H1 (cell line): ENCODE measurements around the gene PAPSS2. TPM values are rescaled to one million over a fixed set of nuclear protein-coding genes. Genes with fewer than 3 reads are reported as not detected.
A peak's percentile ranks its signal among the peaks of the same experiment; 100 is the strongest.

ENCODE experiments used
- CTCF ChIA-PET: fragments of 300-600 bp; sonication (Branson Sonifier 250); formaldehyde crosslinking; loops from one replicate; lab custom pipeline; 2021; ENCODE audit not compliant: partially characterized antibody; lab: Charles Lee
- POLR2A ChIA-PET: fragments of 300-600 bp; sonication (Branson Sonifier 250); formaldehyde crosslinking; loops from one replicate; lab custom pipeline; 2021; ENCODE audit warnings: inconsistent platforms; ENCODE audit not compliant: partially characterized antibody; lab: Charles Lee
- DNase-seq, 2 experiments: peaks; one replicate each; pipeline versions ENCODE4 v3.0.0 to v3.0.0-alpha.2; 2010 to 2022; ENCODE audit warnings: low spot score in 2 of 2, low read depth in 1 of 2, mixed read lengths in 1 of 2
- FAIRE-seq: peaks from 2 replicates; lab custom pipeline; 2011; peaks lifted over from hg19 to GRCh38; lab: Jason Lieb, UNC
- H2AFZ ChIP-seq: 2 replicates; pipeline ENCODE4 v1.8.1; 2012; ENCODE audit warnings: low read length, inconsistent platforms
- H2AK5ac ChIP-seq: 2 replicates; pipeline ENCODE4 v1.6.1; 2013; ENCODE audit warnings: low read depth, low read length
- H2BK120ac ChIP-seq: replicated peaks from 2 replicates; pipeline ENCODE3; 2013; ENCODE audit warnings: low read depth, low read length, inconsistent platforms
- H2BK12ac ChIP-seq: 2 replicates; pipeline ENCODE4 v1.6.1; 2013; ENCODE audit warnings: low read depth, low read length
- H2BK15ac ChIP-seq: 2 replicates; pipeline ENCODE4 v1.6.1; 2013; ENCODE audit warnings: low read length
- H2BK20ac ChIP-seq: 2 replicates; pipeline ENCODE4 v1.6.1; 2013; ENCODE audit warnings: low read length
- H2BK5ac ChIP-seq: 2 replicates; pipeline ENCODE4 v1.6.1; 2013; ENCODE audit warnings: low read depth, low read length
- H3K14ac ChIP-seq: 2 replicates; pipeline ENCODE4 v1.6.1; 2013; ENCODE audit warnings: inconsistent platforms; ENCODE audit not compliant: insufficient read length
- H3K18ac ChIP-seq: 2 replicates; pipeline ENCODE4 v1.6.1; 2013; ENCODE audit warnings: low read length; ENCODE audit errors: extremely low read depth
- H3K23ac ChIP-seq: 2 replicates; pipeline ENCODE4 v1.6.1; 2013; ENCODE audit warnings: inconsistent platforms; ENCODE audit not compliant: insufficient read length
- H3K23me2 ChIP-seq: 2 replicates; pipeline ENCODE4 v1.6.1; 2013; ENCODE audit warnings: low read depth, low read length
- H3K27ac ChIP-seq: 2 replicates; pipeline ENCODE4 v1.6.1; 2011; ENCODE audit warnings: low read depth, low read length, inconsistent platforms
- H3K27me3 ChIP-seq, 4 experiments: replicated peaks in 1 of 4; 1 replicate in 1 of 4; 2 replicates in 3 of 4; pipeline versions ENCODE4 v1.6.1 to v1.8.1; 2011 to 2013; ENCODE audit warnings: low read length in 3 of 4, mild to moderate bottlenecking in 3 of 4, inconsistent platforms in 2 of 4, mixed read lengths in 2 of 4, moderate library complexity in 1 of 4; ENCODE audit not compliant: control insufficient read depth in 3 of 4, insufficient read depth in 3 of 4; ENCODE audit errors: extremely low read depth in 1 of 4
- H3K36me3 ChIP-seq, 4 experiments: 2 replicates each; pipeline versions ENCODE4 v1.6.1 to v1.8.1; 2011 to 2013; ENCODE audit warnings: mild to moderate bottlenecking in 4 of 4, low read length in 3 of 4, moderate library complexity in 2 of 4, control low read depth in 1 of 4, inconsistent platforms in 1 of 4; ENCODE audit not compliant: insufficient read depth in 4 of 4, control insufficient read depth in 2 of 4
- H3K4ac ChIP-seq: replicated peaks from 2 replicates; pipeline ENCODE3; 2013; ENCODE audit warnings: low read length, low read depth, mixed read lengths, inconsistent platforms; ENCODE audit not compliant: insufficient read length
- H3K4me1 ChIP-seq, 4 experiments: replicated peaks in 1 of 4; 1 replicate in 1 of 4; 2 replicates in 3 of 4; pipeline versions ENCODE4 v1.6.1 to v1.8.1; 2011 to 2013; ENCODE audit warnings: low read length in 3 of 4, inconsistent platforms in 2 of 4, mixed read lengths in 1 of 4; ENCODE audit not compliant: insufficient read depth in 4 of 4, control insufficient read depth in 3 of 4
- H3K4me2 ChIP-seq, 2 experiments: 2 replicates each; pipeline versions ENCODE4 v1.6.1 to v1.8.1; 2011 to 2013; ENCODE audit warnings: low read depth in 2 of 2, low read length in 2 of 2, control low read depth in 1 of 2, inconsistent platforms in 1 of 2, mild to moderate bottlenecking in 1 of 2; ENCODE audit not compliant: insufficient read depth in 1 of 2
- H3K4me3 ChIP-seq, 4 experiments: fragments of 200-600, 300-600 bp in 1 of 4; sonication (generic), shearing (Covaris generic), sonication (Bioruptor Twin) in 1 of 4; 2 replicates each; pipeline versions ENCODE4 v1.5.1 to v1.8.1; 2011 to 2016; ENCODE audit warnings: low read length in 4 of 4, low read depth in 3 of 4, control low read depth in 2 of 4, inconsistent platforms in 2 of 4, mild to moderate bottlenecking in 2 of 4, mixed read lengths in 1 of 4, moderate library complexity in 1 of 4; ENCODE audit not compliant: insufficient read depth in 2 of 4; ENCODE audit errors: extremely low read depth in 1 of 4
- H3K56ac ChIP-seq: replicated peaks from 2 replicates; pipeline ENCODE3; 2013; ENCODE audit warnings: low read depth, mild to moderate bottlenecking, mixed read lengths, low read length, inconsistent platforms; ENCODE audit not compliant: insufficient read length
- H3K79me1 ChIP-seq: 2 replicates; pipeline ENCODE4 v1.6.1; 2013; ENCODE audit warnings: low read depth, low read length, control low read depth
- H3K79me2 ChIP-seq, 2 experiments: 2 replicates each; pipeline versions ENCODE4 v1.6.1 to v1.8.1; 2012 to 2013; ENCODE audit warnings: low read length in 2 of 2, mild to moderate bottlenecking in 2 of 2, inconsistent platforms in 1 of 2; ENCODE audit not compliant: insufficient read depth in 2 of 2, control insufficient read depth in 1 of 2
- H3K9ac ChIP-seq, 4 experiments: replicated peaks in 1 of 4; 1 replicate in 1 of 4; 2 replicates in 3 of 4; pipeline versions ENCODE4 v1.6.1 to v1.8.1; 2011 to 2013; ENCODE audit warnings: low read depth in 3 of 4, low read length in 3 of 4, control low read depth in 2 of 4, mild to moderate bottlenecking in 2 of 4, moderate library complexity in 2 of 4, inconsistent platforms in 1 of 4; ENCODE audit errors: extremely low read depth in 1 of 4
- H3K9me3 ChIP-seq, 2 experiments: 2 replicates each; pipeline versions ENCODE4 v1.6.1 to v1.8.1; 2012 to 2013; ENCODE audit warnings: mild to moderate bottlenecking in 2 of 2, moderate library complexity in 2 of 2, control low read depth in 1 of 2, inconsistent platforms in 1 of 2, low read depth in 1 of 2, low read length in 1 of 2, mixed read lengths in 1 of 2; ENCODE audit not compliant: insufficient read depth in 2 of 2
- H4K20me1 ChIP-seq, 2 experiments: replicated peaks in 1 of 2; 2 replicates each; pipeline versions ENCODE3 to v1.8.1; 2011 to 2013; ENCODE audit warnings: inconsistent platforms in 2 of 2, low read length in 2 of 2, mild to moderate bottlenecking in 1 of 2; ENCODE audit not compliant: insufficient read depth in 2 of 2, control insufficient read depth in 1 of 2
- H4K5ac ChIP-seq: 2 replicates; pipeline ENCODE4 v1.6.1; 2013; ENCODE audit warnings: low read length, low read depth, mixed read lengths, inconsistent platforms; ENCODE audit not compliant: insufficient read length
- H4K8ac ChIP-seq: 2 replicates; pipeline ENCODE4 v1.8.0; 2013; ENCODE audit warnings: mild to moderate bottlenecking, moderate library complexity, low read length, inconsistent platforms; ENCODE audit not compliant: insufficient read depth; ENCODE audit errors: extremely low read depth
- H4K91ac ChIP-seq: replicated peaks from 2 replicates; pipeline ENCODE3; 2013; ENCODE audit warnings: low read length, mixed read lengths, inconsistent platforms; ENCODE audit not compliant: insufficient read length
- NANOG ChIP-seq: IDR thresholded peaks from 2 replicates; pipeline ENCODE4 v1.6.1; 2011; ENCODE audit warnings: low read length, low read depth, mild to moderate bottlenecking, inconsistent platforms; ENCODE audit not compliant: insufficient read depth, poor library complexity, severe bottlenecking
- SAP30 ChIP-seq: fragments of 300-600 bp; sonication (generic); IDR thresholded peaks from 2 replicates; pipeline ENCODE4 v1.7.1; 2012; ENCODE audit warnings: low read length, moderate library complexity, mild to moderate bottlenecking, inconsistent platforms; ENCODE audit not compliant: insufficient read depth, insufficient replicate concordance
- SRF ChIP-seq: IDR thresholded peaks from 2 replicates; pipeline ENCODE4 v1.6.1; 2011; ENCODE audit warnings: mild to moderate bottlenecking, low read depth, low read length, moderate library complexity
- TAF1 ChIP-seq: IDR thresholded peaks from 2 replicates; pipeline ENCODE4 v1.6.1; 2011; ENCODE audit warnings: mild to moderate bottlenecking, low read depth, low read length
- WGBS, 2 experiments: shearing (Covaris generic) in 1 of 2; methylation state at CpG; one replicate each; pipeline versions ENCODE4 v1.1.6 to v1.1.7; 2013 to 2015; ENCODE audit warnings: low lambda C conversion rate in 2 of 2, mixed read lengths in 2 of 2, inconsistent platforms in 1 of 2, low coverage in 1 of 2, missing lambda C conversion rate in 1 of 2; ENCODE audit not compliant: insufficient replicate concordance in 2 of 2, insufficient coverage in 1 of 2, insufficient read length in 1 of 2; ENCODE audit errors: extremely low coverage in 1 of 2, missing lambda C conversion rate in 1 of 2; 5-methylcytosine and 5-hydroxymethylcytosine counted together
- polyA plus RNA-seq, 7 experiments: library from polyadenylated mRNA; depleted of rRNA in 3 of 7; stranded (reverse) in 5 of 7; unstranded in 2 of 7; fragments of >200 nt in 5 of 7; fragments of 200-250 nt in 2 of 7; gene quantifications; 1 replicate in 5 of 7; 2 replicates in 1 of 7; 4 replicates in 1 of 7; pipeline versions ENCODE4 v1.2.1 to v1.2.3, GENCODE V29; 2011 to 2013; ENCODE audit warnings: missing spikeins in 2 of 7, mixed read lengths in 2 of 7
- total RNA-seq: library from RNA; stranded (reverse); fragmentation: NEBNext Ultra II Directional; extraction: Animal tissue kit (Norgen Biotek cat#: 25700); gene quantifications from 2 replicates; pipeline ENCODE4 v1.2.1, GENCODE V29; 2021
- TF ChIP-seq, protein P1 (sequence below): IDR thresholded peaks from 2 replicates; pipeline ENCODE4 v1.6.1; 2012; ENCODE audit warnings: low read length, inconsistent platforms

Gene PAPSS2
- total and polyA plus RNA-seq, 2 of the 8 experiments (the other 6 are each of a cell fraction or from before 2014, with no cell fraction given): 7.6 to 20.2 TPM

- Histone ChIP-seq H2AFZ (0 out of 2 replicates have a peak overlapping the region, but pooled peaks have one; percentile 5), H4K20me1 (no peaks in the 10 kb centered on the region), H3K79me1 (no peaks in the 10 kb centered on the region), H3K56ac (no peak overlapping the region), H2AK5ac (no peak overlapping the region), H2BK20ac (0 out of 2 replicates have a peak overlapping the region, but pooled peaks have one; percentile 62), H3K18ac (peak overlapping the region; percentile 26; the same call in 1 of the 2 replicates), H3K27me3 (no peaks in the 10 kb centered on the region), H3K23ac (no peak overlapping the region), H2BK15ac (0 out of 2 replicates have a peak overlapping the region, but pooled peaks have one; percentile 61), H3K4me2 (no peak overlapping the region), H3K4me3 (no peak overlapping the region), H3K23me2 (no peaks in the 10 kb centered on the region), H2BK5ac (no peak overlapping the region), H3K14ac (no peak overlapping the region), H4K91ac (peak overlapping the region; percentile 41), H2BK120ac (no peak overlapping the region), H4K5ac (no peak overlapping the region), H4K8ac (no peak overlapping the region), H3K4me1 (peaks cover 2 to 11% (median 9%) of the 10 kb centered on the region in 4 experiments; a peak in 6 of 7 replicates), H2BK12ac (no peak overlapping the region), H3K27ac (no peak overlapping the region), H3K9ac (no peak overlapping the region), H3K79me2 (no peaks in the 10 kb centered on the region), H3K36me3 (no peaks in the 10 kb centered on the region; a peak in 1 of 8 replicates), H3K4ac (no peak overlapping the region), H3K9me3 (no peaks in the 10 kb centered on the region)
- WGBS, 2 experiments: 94% methylated on average over 5 of the region's 5 CpGs; no CpG with 5 or more reads in 1 of the 2 experiments
- DNase-seq (no peak), FAIRE-seq (no peak)
- ChIA-PET CTCF (no interaction called here), POLR2A (no interaction called here)
- TF ChIP-seq TAF1: no peak
- no peak for TF ChIP-seq NANOG
- TF ChIP-seq SAP30: no peak
- no peak for TF ChIP-seq SRF
- TF ChIP-seq, protein P1, sequence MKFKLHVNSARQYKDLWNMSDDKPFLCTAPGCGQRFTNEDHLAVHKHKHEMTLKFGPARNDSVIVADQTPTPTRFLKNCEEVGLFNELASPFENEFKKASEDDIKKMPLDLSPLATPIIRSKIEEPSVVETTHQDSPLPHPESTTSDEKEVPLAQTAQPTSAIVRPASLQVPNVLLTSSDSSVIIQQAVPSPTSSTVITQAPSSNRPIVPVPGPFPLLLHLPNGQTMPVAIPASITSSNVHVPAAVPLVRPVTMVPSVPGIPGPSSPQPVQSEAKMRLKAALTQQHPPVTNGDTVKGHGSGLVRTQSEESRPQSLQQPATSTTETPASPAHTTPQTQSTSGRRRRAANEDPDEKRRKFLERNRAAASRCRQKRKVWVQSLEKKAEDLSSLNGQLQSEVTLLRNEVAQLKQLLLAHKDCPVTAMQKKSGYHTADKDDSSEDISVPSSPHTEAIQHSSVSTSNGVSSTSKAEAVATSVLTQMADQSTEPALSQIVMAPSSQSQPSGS: no peak
Measured at GRCh38 chr10:87619705-87620104, 40.0 kb upstream of the PAPSS2 start.
